GM19351 (cell line): Measurements from ENCODE around the gene QSOX2.

ENCODE experiments used
- ATAC-seq: cut with Tn5 transposase; IDR thresholded peaks from one replicate; pipeline ENCODE4 v1.9.1; 2021; ENCODE audit warnings: mild to moderate bottlenecking, moderate library complexity; ENCODE audit not compliant: unreplicated experiment

The QSOX2 gene

DNA sequence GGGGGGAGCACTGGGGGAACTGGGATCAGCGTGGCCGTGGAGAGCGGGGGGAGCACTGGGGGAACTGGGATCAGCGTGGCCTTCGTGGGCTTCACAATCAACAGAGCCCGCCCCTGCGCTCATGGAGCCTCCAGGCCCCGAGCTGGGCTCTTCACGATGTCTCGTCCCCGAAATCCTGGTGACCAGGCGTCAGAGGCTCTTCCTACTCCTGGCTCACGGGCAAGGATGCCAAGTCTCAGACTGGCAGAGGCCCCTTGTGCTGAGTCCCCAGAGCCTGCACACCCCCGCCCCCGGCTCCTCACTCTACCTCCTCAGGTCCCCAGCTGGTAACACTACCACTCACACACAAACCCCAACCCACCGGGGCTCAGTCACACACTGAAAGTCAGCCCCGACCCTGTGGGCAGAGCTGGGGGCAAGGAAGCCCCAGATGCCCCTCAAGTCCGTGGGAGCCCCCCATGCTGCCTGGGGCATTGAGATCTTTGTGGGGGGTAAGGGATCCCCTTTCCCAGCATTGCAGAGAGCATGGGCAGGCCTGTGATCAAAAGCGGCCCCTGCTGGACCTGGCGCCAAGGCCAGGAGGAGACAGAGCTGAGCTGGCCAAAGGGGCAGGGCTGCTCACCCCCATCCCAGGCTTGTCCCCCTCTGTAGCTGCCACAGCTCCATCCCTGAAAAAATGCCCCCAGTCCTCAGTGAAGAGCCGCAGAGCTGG lies 67.4 kb downstream of the QSOX2 start:
- no peak for ATAC-seq

DNA sequence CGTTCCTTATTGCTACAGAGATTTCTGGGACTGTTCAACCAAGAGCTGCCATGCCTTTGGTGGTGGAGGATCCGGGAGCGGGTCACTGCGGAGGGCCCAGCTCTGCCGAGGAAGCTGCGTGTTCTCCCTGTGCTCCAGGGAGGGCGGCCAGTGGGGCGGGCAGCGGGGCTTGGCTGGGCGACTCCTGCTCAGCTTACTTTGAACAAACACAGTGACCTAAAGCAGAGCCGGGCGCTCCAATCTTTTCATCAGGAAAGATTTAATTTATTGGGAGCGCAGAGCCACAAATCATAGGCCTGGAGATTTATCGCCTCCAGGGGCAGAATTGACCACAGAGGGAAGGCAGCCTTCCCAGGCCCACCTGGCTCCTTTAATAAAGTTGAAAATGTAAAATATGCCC lies 68.4 kb downstream of the QSOX2 start:
- ATAC-seq, result no peak

- no peak for ATAC-seq
These were observed 69.9 kb downstream of the QSOX2 start for GRCh38 chr9:136175616-136176197.

- no peak for ATAC-seq
These were observed 70.6 kb downstream of the QSOX2 start for GRCh38 chr9:136174779-136175615.

DNA sequence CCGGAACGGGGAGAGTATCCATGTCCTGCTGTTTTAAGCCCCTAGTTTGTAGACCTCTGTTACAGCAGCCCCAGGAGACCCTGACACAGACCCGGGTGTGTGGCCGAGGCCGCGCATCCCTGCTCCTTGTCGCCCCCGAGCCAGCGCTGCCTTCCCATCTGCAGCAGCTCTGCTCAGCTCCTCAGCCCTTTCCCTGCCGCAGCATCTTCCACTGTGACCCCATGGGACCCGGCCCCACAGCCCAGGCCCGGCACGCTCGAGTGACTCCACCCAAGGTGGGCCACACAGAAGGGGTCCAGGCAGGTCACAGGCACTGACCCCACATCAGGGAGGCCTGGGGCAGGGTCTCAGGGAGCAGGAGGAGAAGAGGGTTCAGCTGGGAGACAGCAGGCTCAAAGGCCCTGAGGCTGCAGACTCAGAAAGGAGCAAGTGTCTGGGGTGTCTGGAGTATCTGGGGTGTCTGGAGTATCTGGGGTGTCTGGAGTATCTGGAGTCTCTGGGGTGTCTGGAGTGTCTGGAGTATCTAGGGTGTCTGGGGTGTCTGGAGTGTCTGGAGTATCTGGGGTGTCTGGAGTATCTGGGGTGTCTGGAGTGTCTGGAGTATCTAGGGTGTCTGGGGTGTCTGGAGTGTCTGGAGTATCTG lies 71.8 kb downstream of the QSOX2 start:
- ATAC-seq, result no peak

GRCh38 chr9:136172412-136173079 lies 73.1 kb downstream of the QSOX2 start:
- no peak for ATAC-seq

DNA sequence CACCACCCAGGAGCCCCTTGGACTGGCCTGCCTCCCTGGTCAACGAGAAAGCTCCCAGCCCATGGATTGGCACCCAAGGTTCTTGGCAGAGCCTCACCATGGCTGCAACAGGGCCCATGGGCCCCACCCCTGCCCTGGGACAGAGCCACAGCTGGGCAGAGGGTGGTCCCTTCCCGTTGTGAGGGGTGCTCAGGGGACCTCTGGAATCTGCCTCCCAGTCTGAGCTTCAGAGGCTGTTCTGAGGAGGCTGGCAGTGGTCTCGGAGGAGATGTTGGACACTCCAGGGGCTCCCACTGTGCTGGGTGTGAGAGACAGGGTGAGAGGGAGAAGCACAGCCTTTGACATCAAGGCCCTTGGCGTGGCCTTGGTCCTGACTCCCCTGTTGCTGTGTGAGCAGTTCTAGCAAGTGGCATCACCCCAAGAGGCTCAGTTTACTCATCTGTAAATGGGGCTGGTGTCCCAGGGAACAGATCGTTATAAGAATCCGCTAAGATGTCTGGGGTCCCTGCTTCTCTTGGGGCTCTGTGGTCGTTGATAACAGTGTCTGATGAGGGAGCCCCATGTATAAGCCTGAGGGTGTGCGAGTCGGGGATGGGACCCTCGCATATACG lies 73.7 kb downstream of the QSOX2 start:
- ATAC-seq, result no peak

DNA sequence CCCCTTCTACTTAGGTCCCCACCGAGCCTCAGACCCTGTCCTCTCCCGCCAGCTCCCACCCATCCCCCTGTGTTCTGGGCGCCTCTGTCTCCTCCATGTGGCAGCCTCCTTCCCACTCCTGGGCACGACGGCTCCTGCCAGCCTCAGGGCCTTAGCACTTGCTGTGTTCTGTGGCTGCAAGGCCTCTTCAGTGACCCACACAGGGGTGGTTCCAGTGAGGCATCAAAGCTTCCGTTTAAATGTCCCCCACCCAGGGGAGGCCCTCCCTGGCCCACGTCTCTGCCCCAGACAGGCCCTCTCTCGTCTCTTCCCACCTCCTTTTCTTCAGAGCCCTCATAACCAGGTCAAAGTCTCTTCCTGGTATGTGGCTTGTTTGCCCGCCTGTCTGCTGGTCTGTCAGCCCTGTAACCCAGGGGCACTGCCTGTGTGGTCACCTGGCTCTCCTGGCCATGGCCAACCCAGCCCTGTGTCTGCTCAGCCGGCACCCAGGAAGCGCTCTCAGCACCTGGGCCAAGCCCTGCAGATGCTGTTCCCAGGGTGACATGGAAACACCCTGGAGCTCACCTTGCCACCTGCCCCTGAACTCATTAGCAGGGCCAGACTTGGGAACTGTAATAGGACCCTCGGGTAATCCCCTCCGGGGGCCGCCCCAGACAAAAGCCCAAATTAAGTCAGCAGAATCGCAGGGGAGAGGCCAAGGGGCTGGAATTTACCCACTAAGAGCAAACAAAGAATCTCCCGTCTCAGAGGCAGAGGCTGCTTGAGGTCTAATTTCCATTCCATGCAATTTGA lies 74.4 kb downstream of the QSOX2 start:
- ATAC-seq, result no peak

DNA sequence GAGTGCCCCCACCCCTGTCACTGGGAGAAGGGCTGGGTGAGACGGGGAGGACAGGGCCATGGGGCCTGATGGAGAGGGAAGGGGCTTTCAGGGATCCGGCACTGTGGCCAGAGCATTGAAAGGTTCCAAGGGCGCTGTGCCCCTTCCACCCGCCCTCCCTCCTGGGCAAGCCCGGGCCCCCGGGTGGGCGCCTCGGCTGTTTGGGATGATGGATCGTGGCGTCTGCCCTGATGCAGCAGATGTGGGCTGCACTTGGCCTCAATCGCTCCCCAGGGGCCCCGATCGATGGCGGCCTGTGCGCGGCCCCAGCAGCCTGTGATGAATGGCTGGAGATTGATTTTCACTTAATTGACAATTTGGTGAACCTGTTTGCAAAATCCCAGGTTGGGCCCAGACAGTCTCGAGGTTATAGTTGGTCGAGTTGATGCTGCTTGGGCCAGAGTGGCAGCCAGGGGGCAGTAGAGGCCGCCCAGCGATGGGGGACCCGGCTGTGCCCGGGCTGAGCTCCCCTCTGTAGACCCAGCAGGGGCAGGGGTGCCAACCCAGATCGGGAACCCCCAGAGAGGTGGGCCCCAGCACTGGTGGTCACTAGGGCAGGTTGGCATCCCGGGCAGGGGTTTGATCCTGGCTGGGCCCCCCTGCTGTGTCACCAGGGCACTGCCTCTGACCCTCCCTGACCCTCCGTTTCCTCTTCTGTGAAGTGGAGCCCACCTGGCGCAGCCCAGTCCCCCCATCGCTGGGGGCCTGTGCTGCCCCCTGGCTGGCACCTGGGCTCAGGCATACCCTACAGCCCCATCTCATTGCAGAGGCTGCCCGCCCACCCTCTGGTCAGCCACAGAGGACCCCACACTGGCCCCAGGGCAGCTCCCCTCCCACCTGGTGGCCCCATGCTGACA lies 75.4 kb downstream of the QSOX2 start:
- ATAC-seq, result no peak

DNA sequence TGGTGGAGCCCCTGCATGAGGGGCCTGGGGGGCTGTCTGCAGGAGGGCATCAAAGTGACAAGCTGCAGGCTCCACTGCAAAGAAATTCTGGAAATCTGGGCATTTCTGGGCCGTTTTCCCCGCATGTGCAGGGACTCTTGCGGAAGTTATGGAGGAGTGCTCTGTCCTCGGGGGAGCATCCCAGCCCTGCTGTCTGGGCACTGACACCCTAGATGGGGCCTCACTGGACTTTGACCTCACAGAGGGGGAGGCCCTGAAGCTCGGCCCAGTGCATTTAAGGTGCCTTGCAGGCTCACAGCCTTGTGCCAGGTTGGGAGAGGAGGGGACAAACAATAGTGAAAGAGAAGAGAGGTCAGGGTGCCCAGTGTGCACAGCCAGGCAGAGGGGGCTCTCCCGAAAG lies 76.1 kb downstream of the QSOX2 start:
- no peak for ATAC-seq

DNA sequence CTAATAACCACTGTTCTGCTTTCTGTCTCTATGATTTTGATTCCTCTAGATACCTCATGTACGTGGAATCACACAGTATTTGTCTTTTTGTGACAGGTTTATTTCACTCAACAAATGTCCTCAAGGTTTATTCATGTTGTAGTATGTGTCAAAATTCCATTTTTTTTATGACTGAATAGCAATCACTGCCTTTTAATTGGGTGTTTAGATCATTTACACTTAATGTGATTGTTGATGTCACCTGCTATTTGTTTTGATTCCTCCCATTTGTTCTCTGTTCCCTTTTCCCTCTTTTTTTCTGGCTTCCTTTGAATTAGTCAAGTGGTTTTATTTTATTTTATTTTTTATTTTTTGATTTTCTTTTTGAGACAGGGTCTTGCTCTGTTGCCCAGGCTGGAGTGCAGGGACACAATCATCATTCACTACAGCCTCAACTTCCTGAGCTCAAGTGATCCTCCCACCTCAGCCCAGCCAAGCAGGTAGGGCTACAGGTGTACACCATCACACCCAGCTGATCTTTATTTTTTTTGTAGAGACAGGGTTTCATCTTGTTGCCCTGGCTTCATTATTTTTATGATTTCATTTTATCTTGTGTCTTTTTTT lies 82.3 kb downstream of the QSOX2 start:
- no peak for ATAC-seq

DNA sequence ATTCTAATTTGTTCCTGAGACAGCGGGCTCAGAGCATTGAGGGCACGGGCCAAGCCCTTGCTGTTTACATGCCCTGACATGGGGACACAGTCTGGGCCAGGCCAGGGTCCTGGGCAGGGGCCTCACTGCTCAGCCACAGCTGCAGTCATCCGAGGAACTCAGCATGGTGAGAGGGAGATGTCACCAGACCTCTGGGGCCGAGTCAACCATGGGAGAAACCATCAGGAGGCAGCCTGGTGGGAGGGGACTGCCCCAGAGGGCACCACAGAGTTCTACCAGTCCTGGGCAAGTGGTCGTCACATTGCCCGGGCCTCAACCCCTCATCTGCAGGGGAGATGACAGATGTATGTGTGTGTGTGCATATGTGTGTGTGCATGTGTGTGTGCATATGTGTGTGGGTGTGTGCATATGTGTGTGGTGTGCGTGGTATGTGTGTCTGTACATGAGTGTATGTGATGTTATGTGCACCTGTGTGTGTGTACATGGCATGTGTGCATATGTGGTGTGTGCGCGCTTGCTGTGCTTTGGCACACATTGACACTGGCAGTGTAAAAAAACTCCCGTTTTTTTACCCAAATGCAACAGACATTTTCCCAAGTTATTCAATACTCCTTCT lies 84.5 kb downstream of the QSOX2 start:
- ATAC-seq, result no peak

GRCh38 chr9:136160381-136160841 lies 85.2 kb downstream of the QSOX2 start:
- no peak for ATAC-seq

DNA sequence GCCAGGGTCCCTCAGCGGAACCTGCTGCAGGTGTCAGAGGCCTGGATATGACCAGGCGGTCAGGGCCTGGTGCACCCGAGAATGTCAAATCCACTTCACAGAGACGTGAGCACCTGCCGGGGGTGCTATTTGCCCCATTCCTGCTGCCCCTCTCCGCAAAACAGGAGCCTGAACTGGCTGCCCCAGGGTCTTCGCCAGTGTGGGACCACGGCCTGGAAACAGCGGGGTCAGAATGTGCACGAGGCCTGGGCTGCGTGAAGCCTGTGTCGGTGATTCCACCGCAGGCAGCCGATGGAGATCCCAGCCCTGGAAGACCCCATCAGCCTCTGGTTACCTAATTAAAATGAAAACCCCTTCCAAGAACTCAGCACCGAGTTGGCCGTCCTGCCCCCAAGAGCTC lies 85.8 kb downstream of the QSOX2 start:
- no peak for ATAC-seq

- ATAC-seq, result no peak
These were observed 87.9 kb downstream of the QSOX2 start for GRCh38 chr9:136157477-136158265.
